SU-DHL-6 (cell line): ENCODE results near the gene CHRM3.

Source experiments
- H2AFZ ChIP-seq: fragments of 200-600 bp; sonication (generic); 2 replicates; pipeline ENCODE4 v1.6.1; 2014; ENCODE audit warnings: low read depth, mild to moderate bottlenecking, moderate library complexity, mixed read lengths, antibody characterized with exemption, low read length; ENCODE audit not compliant: severe bottlenecking
- H3F3A ChIP-seq: fragments of 200-600 bp; shearing (Covaris generic); 2 replicates; pipeline ENCODE4 v1.6.0; 2016; ENCODE audit warnings: antibody characterized with exemption, mild to moderate bottlenecking; ENCODE audit not compliant: insufficient read depth
- H3K27ac ChIP-seq: fragments of 200-600 bp; sonication (generic); 2 replicates; pipeline ENCODE4 v1.5.1; 2016; ENCODE audit warnings: low read depth, mild to moderate bottlenecking, low read length, moderate library complexity, mixed read lengths
- H3K27me3 ChIP-seq: fragments of 200-600 bp; sonication (generic), shearing (Covaris generic); 2 replicates; pipeline ENCODE4 v1.6.0; 2014; ENCODE audit warnings: mild to moderate bottlenecking, low read length
- H3K36me3 ChIP-seq: fragments of 200-600 bp; sonication (generic); 2 replicates; pipeline ENCODE4 v1.6.1; 2014; ENCODE audit warnings: mild to moderate bottlenecking, low read length, mixed read lengths
- H3K4me2 ChIP-seq: fragments of 300-600, 200-600 bp; shearing (Covaris generic), sonication (generic); 2 replicates; pipeline ENCODE4 v1.6.0; 2014; ENCODE audit warnings: low read length, low read depth, mild to moderate bottlenecking; ENCODE audit not compliant: poor library complexity, severe bottlenecking
- H3K4me3 ChIP-seq: fragments of 200-600 bp; sonication (generic); 2 replicates; pipeline ENCODE4 v1.5.1; 2014; ENCODE audit warnings: antibody characterized with exemption, low read length, mild to moderate bottlenecking, mixed read lengths; ENCODE audit not compliant: insufficient read depth, poor library complexity, severe bottlenecking
- H3K79me2 ChIP-seq: fragments of 200-600 bp; sonication (generic); 2 replicates; pipeline ENCODE4 v1.6.1; 2014; ENCODE audit warnings: mild to moderate bottlenecking, low read length, moderate library complexity; ENCODE audit not compliant: insufficient read depth
- H3K9ac ChIP-seq: fragments of 200-600 bp; sonication (generic); 2 replicates; pipeline ENCODE4 v1.7.0; 2014; ENCODE audit warnings: mild to moderate bottlenecking, low read length
- H3K9me2 ChIP-seq: fragments of 200-600 bp; sonication (generic); replicated peaks from 2 replicates; pipeline ENCODE4 v1.6.1; 2014; ENCODE audit warnings: low read length; ENCODE audit not compliant: insufficient read depth
- H3K9me3 ChIP-seq: fragments of 200-600 bp; sonication (generic); 2 replicates; pipeline ENCODE4 v1.6.1; 2014; ENCODE audit warnings: low read length, mixed read lengths; ENCODE audit not compliant: insufficient read depth
- H4K20me1 ChIP-seq: fragments of 200-600 bp; sonication (generic); 2 replicates; pipeline ENCODE4 v1.6.1; 2014; ENCODE audit warnings: low read depth, mild to moderate bottlenecking, antibody characterized with exemption, low read length, moderate library complexity, mixed read lengths
- CTCF ChIP-seq: fragments of 200-600 bp; sonication (generic); IDR thresholded peaks from one replicate; pipeline ENCODE4 v1.5.1; 2017; ENCODE audit warnings: antibody characterized with exemption, mild to moderate bottlenecking, low read length, moderate library complexity; ENCODE audit not compliant: insufficient read depth, poor library complexity, severe bottlenecking
- EZH2phosphoT487 ChIP-seq: fragments of 200-600 bp; sonication (generic), shearing (Covaris generic); conservative IDR thresholded peaks from 2 replicates; pipeline ENCODE4 v1.6.1; 2018; ENCODE audit warnings: mild to moderate bottlenecking, antibody characterized with exemption, low read length, moderate library complexity, mixed read lengths

The CHRM3 gene

GRCh38 chr1:239388159-239388485 lies 1.8 kb downstream of the CHRM3 start:
- Histone ChIP-seq H3K36me3 (no peaks in the 10 kb centered on the region), H3K27ac (no peak overlapping the region), H3K9me2 (no peaks in the 10 kb centered on the region), H3K9ac (no peak overlapping the region), H3K27me3 (no peaks in the 10 kb centered on the region), H3K4me2 (no peak overlapping the region), H4K20me1 (no peaks in the 10 kb centered on the region), H3K4me3 (no peak overlapping the region), H3K9me3 (no peaks in the 10 kb centered on the region), H3F3A (no peaks in the 10 kb centered on the region), H2AFZ (no peak overlapping the region), H3K79me2 (no peaks in the 10 kb centered on the region)
- no peak for TF ChIP-seq EZH2phosphoT487
- no peak for TF ChIP-seq CTCF

- H3K27me3 ChIP-seq: no peaks in the 10 kb centered on the region
Observed at GRCh38 chr1:239388578-239388977, 2.2 kb downstream of the CHRM3 start.

GRCh38 chr1:239389703-239390102 lies 3.3 kb downstream of the CHRM3 start:
- Histone ChIP-seq H3K9me2 (no peaks in the 10 kb centered on the region), H2AFZ (no peak overlapping the region), H3K9ac (no peak overlapping the region), H3K36me3 (no peaks in the 10 kb centered on the region), H3F3A (no peaks in the 10 kb centered on the region), H3K27me3 (no peaks in the 10 kb centered on the region), H3K4me2 (no peak overlapping the region), H3K4me3 (no peak overlapping the region), H3K9me3 (no peaks in the 10 kb centered on the region), H3K79me2 (no peaks in the 10 kb centered on the region), H3K27ac (no peak overlapping the region), H4K20me1 (no peaks in the 10 kb centered on the region)
- TF ChIP-seq EZH2phosphoT487 (no peak), CTCF (no peak)

More at GRCh38 chr1:239388578-239388977, 2.2 kb downstream of the CHRM3 start:
- Histone ChIP-seq H3K9ac (no peak overlapping the region), H3K4me2 (no peak overlapping the region), H3K36me3 (no peaks in the 10 kb centered on the region), H2AFZ (no peak overlapping the region), H3K9me3 (no peaks in the 10 kb centered on the region), H3K9me2 (no peaks in the 10 kb centered on the region), H3F3A (no peaks in the 10 kb centered on the region), H3K4me3 (no peak overlapping the region), H3K79me2 (no peaks in the 10 kb centered on the region), H3K27ac (no peak overlapping the region), H4K20me1 (no peaks in the 10 kb centered on the region)
- TF ChIP-seq CTCF (no peak), EZH2phosphoT487 (no peak)

- TF ChIP-seq CTCF: no peak
- no peak overlapping the region for H3K4me2 ChIP-seq
Observed at GRCh38 chr1:239392271-239392670, 5.9 kb downstream of the CHRM3 start.

More at GRCh38 chr1:239392271-239392670, 5.9 kb downstream of the CHRM3 start:
- Histone ChIP-seq H2AFZ (no peak overlapping the region), H3K79me2 (no peaks in the 10 kb centered on the region), H3K4me3 (no peak overlapping the region), H3K27me3 (no peaks in the 10 kb centered on the region), H4K20me1 (no peaks in the 10 kb centered on the region), H3K9me2 (no peaks in the 10 kb centered on the region), H3K27ac (no peak overlapping the region), H3K36me3 (no peaks in the 10 kb centered on the region), H3F3A (no peaks in the 10 kb centered on the region), H3K9me3 (no peaks in the 10 kb centered on the region), H3K9ac (no peak overlapping the region)
